SHP77 treated with DMSO at 0.1 percent for 48 hours (cell line): ENCODE data around the gene MSH5.

Source experiments
- DNase-seq: peaks from one replicate; lab custom pipeline; 2025; lab: John Stamatoyannopoulos, UW

The MSH5 gene

DNA sequence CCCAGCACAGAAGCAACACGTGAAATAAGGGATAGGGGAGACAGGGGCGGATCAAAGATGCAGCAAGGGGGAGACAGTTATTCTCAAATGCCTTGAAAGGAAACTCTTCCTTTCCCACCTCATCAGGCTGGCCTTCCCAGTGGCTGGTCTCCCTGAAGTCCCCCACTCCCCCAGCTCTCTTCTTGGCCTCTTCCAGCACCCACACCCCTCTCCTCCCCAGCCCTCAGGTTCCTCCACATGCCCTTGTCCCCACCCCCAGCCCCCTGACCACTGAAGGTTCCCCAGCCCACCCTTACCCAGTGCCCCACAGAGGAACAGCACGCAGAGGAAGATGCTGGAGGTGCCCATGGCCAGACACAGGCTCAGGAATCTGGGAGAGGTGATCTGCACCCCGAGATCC lies 26.3 kb upstream of the MSH5 start:
- no peak for DNase-seq

DNA sequence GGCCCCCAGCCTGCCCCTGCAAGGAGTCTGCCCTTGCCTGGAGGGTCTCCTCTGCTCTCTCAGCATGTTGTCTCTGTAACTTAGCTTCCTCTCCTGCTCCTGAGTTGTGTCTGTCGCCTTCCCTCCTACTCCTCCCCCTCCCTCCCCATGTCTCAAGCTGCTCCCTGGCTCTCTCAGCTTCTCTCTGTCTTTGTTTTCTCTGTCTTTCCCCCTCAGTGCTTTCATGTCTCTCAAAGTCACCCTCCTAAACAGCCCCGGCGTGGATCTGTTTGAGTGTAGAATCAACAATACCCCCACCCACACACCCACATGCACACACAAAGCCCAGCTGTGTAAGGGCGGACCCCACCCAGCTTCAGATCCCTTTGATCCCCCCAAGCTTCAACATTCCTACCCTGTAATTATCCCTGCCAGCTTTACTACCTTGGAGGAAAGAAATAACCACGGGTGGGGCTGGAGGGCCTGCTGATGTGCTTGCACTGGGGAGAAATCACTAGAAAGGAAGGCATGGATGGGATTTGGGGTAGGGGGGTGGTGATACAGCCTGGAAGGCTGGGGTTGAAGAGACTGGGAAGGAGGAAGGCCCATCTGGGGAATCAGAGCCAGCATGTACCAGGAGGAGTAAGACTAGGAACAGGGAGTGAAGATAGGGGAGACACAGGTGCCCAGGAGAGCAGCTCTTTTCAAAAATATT lies 25.7 kb upstream of the MSH5 start:
- DNase-seq, result no peak

GRCh38 chr6:31715022-31715958 lies 24.5 kb upstream of the MSH5 start, which contains the start of gene LY6G6D:
TSS of gene LY6G6D (plus strand) at chr6:31715348. CDS start at chr6:31715356, 8 bp downstream.
- DNase-seq, result no peak

GRCh38 chr6:31717499-31718222 lies 22.1 kb upstream of the MSH5 start:
- no peak for DNase-seq

DNA sequence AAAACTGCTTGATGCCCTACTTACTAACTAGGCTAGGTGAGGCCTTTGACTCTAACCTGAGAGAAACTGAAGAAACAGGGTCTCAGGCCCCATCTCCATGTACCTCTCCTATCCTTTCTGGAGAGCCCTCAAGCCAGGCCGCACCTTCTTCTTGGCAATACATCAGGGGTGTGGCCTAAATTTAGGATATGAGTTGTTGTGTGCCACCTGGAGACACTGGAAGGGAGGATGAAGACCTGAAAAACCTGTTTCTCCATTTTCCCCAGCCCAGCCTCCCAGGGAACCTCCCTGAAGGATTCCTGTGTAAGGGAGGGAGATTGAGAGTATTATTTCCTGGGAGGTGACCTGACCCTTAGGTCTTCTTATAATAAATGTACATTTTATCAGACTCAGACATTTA lies 21.5 kb upstream of the MSH5 start:
- DNase-seq, result no peak

- no peak for DNase-seq
Measured at GRCh38 chr6:31719001-31719400, 20.8 kb upstream of the MSH5 start.

DNA sequence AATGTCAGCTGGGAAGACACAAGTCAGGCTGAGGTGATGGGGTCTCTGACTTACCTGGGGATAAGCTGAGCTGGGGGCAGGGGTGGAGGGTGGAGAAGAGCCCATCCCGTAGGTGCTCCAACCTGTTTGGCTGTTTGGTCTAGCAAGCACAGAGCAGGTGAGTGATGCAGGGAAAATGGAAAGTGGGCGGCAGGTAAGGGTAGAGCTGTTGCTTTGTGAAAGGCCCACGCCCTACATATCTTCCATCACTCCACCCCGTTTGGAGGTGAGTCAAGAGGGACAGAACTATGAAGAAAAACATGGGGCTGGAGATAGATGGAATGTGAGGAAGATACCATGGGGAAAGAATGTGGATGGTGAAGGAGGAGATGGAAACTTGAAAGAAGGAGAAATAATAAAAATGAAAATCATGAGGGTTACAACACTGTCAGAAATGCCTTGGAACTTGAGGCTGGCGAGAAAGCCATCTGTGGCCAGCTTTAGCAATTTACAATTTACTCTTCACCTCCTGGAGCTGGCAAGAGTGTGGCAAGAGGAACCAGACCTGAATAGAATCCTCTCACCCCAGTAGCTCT lies 19.5 kb upstream of the MSH5 start:
- DNase-seq, result no peak

- no peak for DNase-seq
Measured at GRCh38 chr6:31721351-31722020, 18.3 kb upstream of the MSH5 start, which contains the start of gene LY6G6C. TSS of gene LY6G6C (minus strand) at chr6:31721746. CDS start at chr6:31721679, 67 bp downstream.

DNA sequence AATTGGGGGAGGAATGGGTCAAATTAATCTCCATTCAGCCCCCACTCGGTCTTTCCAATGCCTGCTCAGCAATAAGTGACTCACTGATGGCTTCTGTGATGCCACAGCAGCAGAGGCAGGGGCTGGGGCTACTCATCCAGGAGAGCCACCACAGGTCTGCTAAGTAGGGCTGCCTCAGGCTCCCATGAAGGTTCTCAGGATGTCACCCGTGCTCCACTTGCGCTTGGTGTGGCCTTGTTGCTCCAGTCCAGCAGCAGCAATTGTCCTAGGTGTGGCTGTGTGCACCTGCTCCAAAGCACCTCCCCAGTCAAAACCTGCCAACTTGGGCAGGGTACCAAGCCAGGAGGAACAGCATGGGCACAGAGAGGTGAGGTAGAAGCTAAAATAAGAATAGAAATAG lies 17.6 kb upstream of the MSH5 start:
- DNase-seq, result no peak

GRCh38 chr6:31723245-31723979 lies 16.4 kb upstream of the MSH5 start, which contains the start of gene MPIG6B:
TSS of gene MPIG6B (plus strand) at chr6:31723373. CDS start at chr6:31723384, 11 bp downstream.
- no peak for DNase-seq

DNA sequence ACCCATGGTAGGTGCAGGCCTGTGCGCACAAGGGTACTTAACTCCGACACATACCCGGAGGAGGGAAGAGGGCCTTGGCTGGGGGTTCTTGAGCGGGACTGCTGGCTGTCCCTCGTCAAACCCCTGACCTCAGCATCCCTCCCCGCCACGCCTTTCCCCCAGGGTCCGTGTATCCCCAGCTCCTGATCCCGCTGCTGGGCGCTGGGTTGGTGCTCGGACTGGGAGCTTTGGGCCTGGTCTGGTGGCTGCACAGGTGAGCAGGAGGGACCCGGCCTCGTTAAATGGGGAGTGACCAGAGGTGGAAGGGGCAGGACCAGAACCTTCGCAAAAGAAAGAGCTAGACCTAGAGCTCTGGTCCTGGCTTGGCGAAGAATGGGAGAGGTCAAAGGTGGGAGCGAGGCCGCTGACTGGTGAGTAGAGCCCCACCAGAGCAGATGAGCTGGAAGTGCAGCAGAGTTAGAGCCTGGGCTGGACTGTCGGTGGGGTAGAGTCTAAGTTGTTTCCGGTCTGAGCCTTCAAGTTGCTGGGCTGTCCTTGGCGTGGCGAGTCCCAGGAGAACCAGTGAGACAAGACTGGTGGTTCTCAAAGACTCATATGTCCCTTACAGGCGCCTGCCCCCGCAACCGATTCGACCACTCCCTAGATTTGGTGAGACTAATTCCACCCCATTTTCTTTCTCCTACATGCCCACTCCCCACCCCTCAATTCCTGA lies 15.7 kb upstream of the MSH5 start:
- DNase-seq, result no peak

GRCh38 chr6:31725502-31726350 lies 14.1 kb upstream of the MSH5 start:
- DNase-seq, result no peak

- DNase-seq, result no peak
Measured at GRCh38 chr6:31727034-31727716, 12.6 kb upstream of the MSH5 start.

DNA sequence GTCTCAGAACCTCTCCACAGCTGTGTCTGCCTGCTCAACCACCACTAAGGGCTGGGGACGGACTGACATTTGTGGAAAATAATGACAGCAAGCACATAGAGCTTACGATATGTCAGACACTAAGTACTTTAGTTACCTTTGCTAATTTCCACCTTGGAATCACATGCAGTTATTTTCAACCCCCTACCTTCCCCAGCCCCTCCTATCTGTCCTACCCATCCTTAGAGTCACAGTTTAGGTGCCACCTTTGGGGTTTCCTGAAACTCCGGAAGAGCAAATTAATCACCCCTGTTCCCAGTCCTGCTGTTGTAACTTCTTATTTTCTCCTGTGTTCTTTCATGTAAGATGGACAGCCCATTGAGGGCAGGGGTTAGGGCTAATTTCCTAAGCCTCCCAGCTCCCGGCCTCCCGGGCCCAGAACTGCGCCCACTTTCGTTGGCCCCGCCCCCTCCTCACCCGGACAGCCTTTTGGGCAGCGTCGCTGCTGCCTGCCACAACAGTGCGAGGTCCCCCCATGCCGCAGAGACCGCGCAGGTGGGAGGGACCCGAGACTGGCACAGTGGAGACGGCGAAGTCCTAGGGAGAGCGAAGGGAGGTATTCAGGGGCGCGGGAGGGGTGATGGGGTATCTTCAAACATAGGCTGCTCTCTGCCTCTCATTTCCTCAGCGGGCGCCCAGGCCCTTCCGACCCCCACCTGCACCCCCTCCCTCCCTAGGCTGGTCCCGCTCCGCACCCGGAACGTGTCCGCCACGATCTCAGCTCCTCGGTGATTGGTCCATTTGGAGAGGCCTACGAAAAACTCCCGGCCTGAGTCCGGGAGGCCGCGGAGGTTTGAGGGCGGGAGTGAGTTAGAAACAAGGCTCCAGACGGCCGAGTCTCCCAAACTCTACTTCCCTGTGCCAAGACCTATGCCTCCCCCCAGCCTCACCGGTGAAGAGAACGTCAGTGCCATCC lies 11.8 kb upstream of the MSH5 start:
- no peak for DNase-seq

DNA sequence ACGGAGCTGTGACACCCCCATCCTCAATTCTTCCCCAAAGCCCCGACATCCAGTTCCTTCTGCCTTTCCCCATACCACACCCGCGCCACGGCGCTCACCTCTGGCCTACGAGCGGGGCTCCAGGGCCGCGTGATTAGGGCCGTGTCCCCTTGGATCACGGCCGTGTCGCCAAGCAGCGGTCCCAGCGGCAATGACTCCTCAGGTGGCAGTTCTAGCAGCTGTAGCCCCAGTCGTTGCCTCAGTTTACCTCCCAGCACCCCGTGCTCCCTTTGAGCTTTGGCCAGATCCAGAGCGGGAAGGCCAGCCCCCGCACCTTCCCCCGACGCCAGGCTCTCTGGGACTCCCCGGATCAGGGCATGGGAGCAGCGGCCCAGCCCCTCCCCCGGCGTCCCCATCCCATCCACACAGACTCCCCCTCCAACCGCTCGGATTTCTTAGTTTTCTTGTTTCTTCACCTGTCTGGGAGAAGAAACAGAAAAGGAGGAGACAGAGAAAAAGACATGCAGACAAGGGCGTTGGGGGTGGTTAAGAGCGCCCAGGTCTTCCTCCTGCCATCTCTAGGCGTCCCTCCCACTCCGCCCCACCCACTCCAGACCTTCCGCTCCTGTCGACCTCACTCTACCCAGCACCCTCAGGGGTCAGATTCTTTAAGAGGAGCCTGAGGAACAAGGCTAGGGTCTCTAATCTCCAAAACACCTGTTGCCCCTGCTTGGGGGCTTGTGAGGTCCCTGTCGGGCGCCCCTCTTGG lies 10.9 kb upstream of the MSH5 start, which contains the start of gene DDAH2:
Gene DDAH2, minus strand, starts transcription at position 533 of the 748 bp plus-strand sequence. Its CDS starts 138 bp downstream, at position 395.
- DNase-seq, result no peak

DNA sequence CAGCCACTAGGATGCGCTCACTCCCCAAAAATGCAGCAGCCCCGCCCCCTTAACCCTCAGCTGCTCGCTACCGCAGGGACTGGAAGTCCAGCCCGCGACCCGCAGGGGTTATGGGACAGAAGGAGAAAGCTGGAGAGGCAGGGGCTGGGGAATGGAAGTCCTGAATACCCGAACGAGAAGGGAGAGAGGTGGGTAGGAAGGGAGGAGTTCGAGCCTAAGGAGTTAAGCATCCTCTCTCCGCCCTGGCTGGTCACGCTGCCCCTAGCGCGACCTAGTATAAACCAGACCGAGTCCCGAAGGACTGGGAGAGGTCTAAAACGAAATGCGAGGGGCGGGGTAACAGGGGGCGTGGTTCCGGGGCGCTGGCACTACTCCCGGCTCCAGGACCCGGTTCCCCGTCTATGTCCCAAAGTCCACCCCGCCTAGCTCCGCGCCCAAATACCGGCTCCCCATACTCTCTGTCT lies 10.3 kb upstream of the MSH5 start:
- DNase-seq, result no peak
